NCI-H82 (cell line): ENCODE measurements around the gene DEFB129.
A peak's percentile ranks its signal among the peaks of the same experiment; 100 is the strongest.
"Not testable (repeated sequence)": the region's sequence is repeated elsewhere in the genome, so short reads cannot be mapped to it uniquely, and the experiment has no call there.

Experiments
- DNase-seq: peaks from one replicate; lab custom pipeline; 2025; lab: John Stamatoyannopoulos, UW

The DEFB129 gene

DNA sequence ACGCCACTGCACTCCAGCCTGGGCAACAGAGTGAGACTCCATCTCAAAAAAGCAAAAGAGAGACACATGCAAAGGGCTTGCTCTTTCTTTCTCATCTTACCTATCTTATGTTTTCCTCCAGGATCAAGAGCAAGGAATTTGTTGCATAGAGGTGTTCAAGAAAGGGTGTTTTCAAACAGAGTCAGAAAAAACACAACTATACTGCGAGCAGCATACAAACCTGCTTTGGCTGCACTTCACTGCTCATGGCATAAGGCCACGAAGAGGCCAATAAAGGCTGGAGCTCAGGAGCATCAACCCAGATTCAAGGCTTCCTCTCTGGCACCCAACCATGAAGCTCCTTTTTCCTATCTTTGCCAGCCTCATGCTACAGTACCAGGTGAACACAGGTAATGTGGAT, at the start of gene DEFB129:
Gene DEFB129 (plus strand): TSS at position 301 of the 400 bp plus-strand sequence. CDS start 31 bp downstream, at position 332.
- no peak for DNase-seq

GRCh38 chr20:184288-184687, 42.8 kb upstream of the DEFB129 start:
- no peak for DNase-seq

DNA sequence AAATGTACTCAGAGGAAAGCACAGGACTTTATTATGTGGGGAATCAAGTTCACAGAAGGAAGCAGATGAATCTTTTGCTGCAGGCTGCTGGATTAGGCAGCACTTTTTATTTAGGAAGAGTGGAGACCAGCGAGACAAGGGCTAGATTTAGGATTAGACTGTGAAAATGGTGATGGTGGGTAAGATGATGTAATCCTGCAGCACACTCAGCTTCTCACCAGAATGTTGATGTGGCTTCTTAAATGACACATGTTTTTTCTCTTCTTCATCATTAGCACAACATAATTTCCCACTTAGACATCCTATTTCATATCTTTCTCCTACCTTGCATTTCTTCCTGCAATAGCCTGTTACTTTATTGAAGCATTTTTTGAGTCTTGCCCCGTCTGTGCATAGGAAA, 39.3 kb upstream of the DEFB129 start:
- no peak for DNase-seq

GRCh38 chr20:189611-190010, 37.4 kb upstream of the DEFB129 start, which contains the start of gene DEFB128:
Gene DEFB128, minus strand, starts transcription at chr20:189711. Its CDS starts 88 bp downstream, at chr20:189623.
- DNase-seq: no peak

DNA sequence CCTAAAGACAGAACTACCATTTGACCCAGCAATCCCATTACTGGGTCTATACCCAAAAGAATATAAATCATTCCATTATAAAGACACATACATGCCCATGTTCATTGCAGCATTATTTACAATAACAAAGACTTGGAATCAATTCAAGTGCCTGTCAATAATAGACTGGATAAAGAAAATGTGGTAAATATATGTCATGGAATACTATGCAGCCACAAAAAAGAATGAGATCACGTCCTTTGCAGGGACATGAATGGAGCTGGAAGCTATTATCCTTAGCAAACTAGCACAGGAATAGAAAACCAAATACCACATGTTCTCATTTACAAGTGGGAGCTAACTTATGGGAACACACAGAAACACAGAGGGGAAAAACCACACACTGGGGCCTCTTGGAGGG, 28.8 kb upstream of the DEFB129 start:
- DNase-seq: no peak

DNA sequence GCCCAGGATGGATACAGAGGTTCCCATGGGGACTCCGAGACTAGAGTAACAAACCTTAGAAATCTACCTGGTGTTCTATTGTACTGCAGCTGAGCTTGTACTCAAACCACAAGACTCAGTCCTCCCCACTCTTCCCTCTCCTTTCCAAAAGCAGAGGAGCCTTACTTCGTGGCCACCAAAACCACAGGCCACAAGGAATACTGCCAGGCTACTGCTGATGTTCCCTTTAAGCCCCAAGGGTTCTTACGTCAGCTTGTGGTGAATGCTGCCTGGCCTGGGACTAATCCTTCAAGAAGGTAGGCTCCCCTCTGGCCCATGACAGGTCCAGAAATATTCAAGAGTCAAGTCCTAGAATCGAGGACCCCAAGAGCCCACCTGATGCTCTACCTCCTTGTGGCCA, 27.1 kb upstream of the DEFB129 start:
- DNase-seq: no peak

GRCh38 chr20:203630-204029, 23.4 kb upstream of the DEFB129 start:
- DNase-seq: not testable (repeated sequence)

- peak; percentile 75 for DNase-seq
Observed at GRCh38 chr20:208942-209566, 18.0 kb upstream of the DEFB129 start.

- DNase-seq: no peak
Observed at GRCh38 chr20:210809-211502, 16.1 kb upstream of the DEFB129 start.

DNA sequence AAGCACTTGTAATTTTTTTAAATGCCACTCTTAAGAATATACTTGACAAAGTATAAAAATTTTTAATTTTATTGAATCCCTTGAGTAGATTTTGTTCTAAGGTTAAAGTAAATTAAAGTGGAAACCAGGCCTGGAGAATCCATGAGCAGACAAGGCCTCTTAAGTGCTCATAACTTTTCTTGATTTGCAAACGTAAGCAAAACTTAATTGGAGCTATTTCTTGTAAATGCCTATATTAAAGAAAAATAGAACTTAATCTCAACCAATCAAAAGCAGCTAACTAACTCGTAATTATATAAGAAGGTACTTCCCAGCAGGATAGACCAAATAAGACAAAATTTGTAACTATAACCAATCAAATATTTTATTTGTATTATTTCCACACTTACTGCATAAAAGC, 12.7 kb upstream of the DEFB129 start:
- no peak for DNase-seq

DNA sequence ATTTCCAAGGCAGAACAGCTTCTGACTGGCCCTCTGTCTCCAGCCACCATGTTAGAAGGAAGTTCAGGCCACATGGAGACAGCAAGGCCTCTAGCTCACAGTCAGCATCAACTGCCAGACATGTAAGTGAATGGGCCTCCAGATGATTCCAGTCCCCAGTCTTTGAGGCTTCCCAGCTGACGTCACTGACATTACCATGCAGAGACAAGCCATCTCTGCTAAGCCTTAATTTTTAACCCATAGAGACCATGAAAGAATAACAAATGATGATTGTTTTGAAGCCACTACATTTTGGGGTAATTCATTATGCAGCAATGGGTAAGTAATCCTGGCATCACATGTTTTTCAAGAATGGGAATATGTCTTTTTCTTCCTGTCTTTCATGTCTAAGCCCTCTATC, 11.3 kb upstream of the DEFB129 start:
- DNase-seq: no peak

DNA sequence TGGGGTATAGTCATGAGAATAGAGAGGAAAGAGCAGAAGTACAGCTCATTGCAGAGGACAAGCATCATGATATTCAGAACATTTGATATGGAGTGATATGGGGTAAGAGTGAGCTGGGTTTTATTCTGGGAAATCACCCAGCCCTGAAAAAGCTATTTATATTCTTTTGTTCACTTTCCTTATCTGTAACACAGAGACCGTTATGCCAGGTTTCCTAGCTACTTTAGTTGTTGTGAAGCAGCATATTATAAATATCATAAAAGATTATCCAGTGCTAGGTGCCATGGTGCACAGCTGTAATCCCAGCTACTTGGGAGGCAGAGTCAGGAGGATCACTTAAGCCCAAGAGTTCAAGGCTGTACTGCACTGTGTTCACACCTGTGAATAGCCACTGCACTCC, 9.8 kb upstream of the DEFB129 start:
- no peak for DNase-seq

DNA sequence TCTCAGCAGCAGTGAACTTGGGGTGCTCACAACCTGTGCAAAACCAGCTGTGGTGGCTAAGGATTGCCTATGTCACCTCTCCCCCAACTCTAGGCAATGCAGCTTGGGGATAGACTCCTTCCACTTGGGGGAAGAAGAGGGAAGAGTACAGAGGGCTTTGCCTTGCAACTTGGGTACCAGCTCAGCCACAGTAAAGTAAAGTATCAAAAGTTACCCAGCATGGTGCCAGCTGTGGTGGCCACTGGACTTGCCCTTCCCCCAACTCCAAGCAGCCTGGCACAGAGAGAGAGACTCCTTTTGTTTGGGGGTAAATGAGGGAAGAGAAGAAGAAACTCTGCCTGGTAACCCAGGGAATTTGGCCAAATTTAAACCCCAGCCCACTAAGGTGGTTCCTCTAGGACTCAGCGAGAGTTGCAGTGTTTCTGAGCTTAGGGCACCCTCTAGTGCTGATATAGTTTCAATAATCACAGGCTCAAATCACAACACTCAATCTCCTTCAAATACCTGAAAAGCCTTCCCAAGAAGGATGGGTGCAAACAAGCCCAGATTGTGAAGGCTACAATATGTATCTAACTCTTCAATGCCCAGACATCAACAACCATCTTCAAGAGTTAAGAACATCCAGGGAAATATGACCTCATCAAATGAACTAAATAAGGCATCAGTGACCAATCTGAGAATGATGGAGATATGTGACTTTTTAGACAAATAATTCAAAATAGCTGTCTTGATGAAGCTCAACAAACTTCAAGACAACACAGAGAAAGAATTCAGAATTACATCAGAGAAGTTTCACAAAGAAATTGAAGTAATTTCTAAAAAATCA, 7.6 kb upstream of the DEFB129 start:
- DNase-seq: peak; percentile 55

GRCh38 chr20:221258-221830, 5.7 kb upstream of the DEFB129 start:
- no peak for DNase-seq

- not testable (repeated sequence) for DNase-seq
Observed at GRCh38 chr20:225879-226278, 1.2 kb upstream of the DEFB129 start.

GRCh38 chr20:227439-228105, 514 bp downstream of the DEFB129 start:
- no peak for DNase-seq

DNA sequence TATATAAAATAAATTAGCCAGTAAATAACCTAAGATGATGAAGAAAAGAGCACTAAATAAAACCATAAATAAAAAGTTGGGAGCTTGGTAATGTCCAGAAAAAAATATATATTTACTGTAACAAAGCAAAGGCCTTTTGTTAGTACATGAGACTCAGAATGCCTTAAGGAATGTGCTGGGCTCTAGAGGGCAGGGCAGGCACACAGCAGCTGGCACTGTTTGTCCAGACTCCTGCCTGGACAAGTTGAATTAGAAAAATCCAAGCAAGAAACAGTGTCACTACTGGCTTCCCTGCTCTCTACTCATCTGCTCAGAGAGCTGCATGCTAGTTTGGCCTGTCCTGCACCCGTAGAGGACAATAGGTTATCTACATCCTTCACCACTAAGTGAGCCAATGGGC, 8.8 kb downstream of the DEFB129 start:
- no peak for DNase-seq

DNA sequence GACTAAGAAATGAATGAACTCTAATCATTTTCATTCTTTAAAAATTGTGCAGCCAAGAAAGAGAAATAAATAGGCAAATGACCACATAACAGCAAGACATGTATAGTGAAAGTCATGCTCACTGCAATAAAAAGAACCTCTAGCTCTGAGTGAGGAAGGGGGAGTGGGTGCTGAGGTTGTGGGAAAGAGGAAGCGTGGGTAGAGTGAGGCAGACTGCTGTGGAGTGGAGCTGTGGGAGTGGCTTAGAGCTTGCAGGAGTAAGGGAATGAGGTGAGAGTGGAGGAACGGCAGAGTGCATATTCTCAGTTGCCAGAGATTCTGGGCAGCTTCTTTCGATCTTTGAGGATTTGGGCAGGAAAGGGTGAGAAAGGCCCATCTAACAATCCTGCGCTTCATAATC, 10.4 kb downstream of the DEFB129 start:
- DNase-seq: no peak

- DNase-seq: no peak
Observed at GRCh38 chr20:237929-238328, 10.9 kb downstream of the DEFB129 start.

DNA sequence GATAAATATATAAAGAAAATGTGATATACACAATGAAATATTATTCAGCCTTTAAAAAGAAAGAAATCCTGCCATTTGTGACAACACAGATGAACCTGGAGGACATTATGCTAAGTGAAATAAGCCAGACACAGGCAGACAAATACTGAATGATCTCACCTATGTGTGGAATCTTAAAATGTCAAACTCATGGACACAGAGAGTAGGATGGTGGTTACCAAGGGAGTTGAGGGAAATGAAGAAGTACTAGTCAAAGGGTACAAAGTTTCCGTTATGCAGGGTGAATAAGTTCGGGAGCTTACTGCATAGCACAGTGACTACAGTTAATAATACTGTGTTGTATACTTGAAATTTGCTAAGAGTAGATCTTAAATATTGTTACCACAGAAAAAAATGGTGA, 15.8 kb downstream of the DEFB129 start:
- DNase-seq: no peak

DNA sequence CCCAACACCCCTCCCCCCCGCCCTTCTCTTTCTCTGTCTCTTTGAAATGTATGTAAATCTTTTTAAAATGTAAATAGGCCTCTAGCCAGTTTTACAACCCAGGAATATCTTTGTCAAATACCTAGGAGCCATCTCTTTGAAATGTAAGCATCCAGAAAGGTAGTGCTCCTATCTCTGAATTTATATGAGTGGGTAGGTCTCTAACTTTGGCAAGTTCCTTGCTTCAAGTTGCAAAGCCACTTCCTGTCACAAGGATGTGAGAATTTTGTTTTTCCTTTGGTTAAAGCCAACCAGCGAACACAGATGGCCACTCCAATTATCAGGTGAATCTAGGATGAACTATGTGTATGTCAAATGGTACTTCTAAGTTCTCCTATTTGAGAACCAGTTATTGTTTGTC, 24.3 kb downstream of the DEFB129 start:
- DNase-seq: no peak

- DNase-seq: no peak
Observed at GRCh38 chr20:252801-253200, 25.7 kb downstream of the DEFB129 start.
